HCT116 (cell line): Measurements from ENCODE around the gene SLC22A4. TPM values are rescaled to one million over a fixed set of nuclear protein-coding genes. Genes with fewer than 3 reads are reported as not detected.

ENCODE experiments used
- ATAC-seq: fragments of 200-7000 bp; cut with Tn5 transposase; 2 replicates; pipeline ENCODE4 v1.9.1; 2020; ENCODE audit warnings: mild to moderate bottlenecking, moderate library complexity
- BruUV-seq: library from RNA; stranded (reverse); fragments of 400-500 nt; replicated peaks from 2 replicates; lab custom pipeline; 2021; lab: Mats Ljungman, UMichigan
- CTCF ChIA-PET: fragments of 300-600 bp; sonication (Branson Sonifier 250); formaldehyde crosslinking; loops from one replicate; lab custom pipeline; 2021; ENCODE audit warnings: antibody characterized with exemption; lab: Charles Lee
- POLR2A ChIA-PET: fragments of 300-600, 350-600 bp; sonication (Branson Sonifier 250); formaldehyde crosslinking; loops from one replicate; lab custom pipeline; 2021; ENCODE audit warnings: antibody characterized with exemption; lab: Charles Lee
- RAD21 ChIA-PET, 2 experiments: fragments of 300-600 bp; sonication (Branson Sonifier 250); formaldehyde crosslinking; loops; one replicate each; lab custom pipeline; 2023; ENCODE audit warnings: low total read pairs in 2 of 2; ENCODE audit not compliant: uncharacterized antibody in 2 of 2, unreplicated experiment in 2 of 2, low non-redundant PET in 1 of 2; lab: Charles Lee
- DNase-seq: peaks from one replicate; pipeline ENCODE4 v3.0.0-alpha.2; 2010; ENCODE audit warnings: low read depth, low spot score
- H2AFZ ChIP-seq: fragments of 200-600 bp; shearing (Covaris generic), sonication (generic); 2 replicates; pipeline ENCODE4 v1.6.1; 2017; ENCODE audit warnings: low read depth, mixed run types, mixed read lengths, antibody characterized with exemption, low read length; ENCODE audit not compliant: poor library complexity, severe bottlenecking
- H3K27ac ChIP-seq: 2 replicates; pipeline ENCODE4 v1.5.1; 2012; ENCODE audit warnings: low read depth, low read length
- H3K27me3 ChIP-seq: fragments of 200-600 bp; sonication (generic); 2 replicates; pipeline ENCODE4 v1.6.1; 2016; ENCODE audit warnings: mixed run types, low read length, mixed read lengths; ENCODE audit not compliant: insufficient read depth
- H3K36me3 ChIP-seq, 2 experiments: fragments of 200-500 bp in 1 of 2; fragments of 200-600 bp in 1 of 2; sonication (Bioruptor generic) in 1 of 2; sonication (generic) in 1 of 2; 2 replicates each; pipeline versions ENCODE4 v1.5.1 to v1.6.1; 2014 to 2016; ENCODE audit warnings: low read length in 2 of 2, inconsistent platforms in 1 of 2, mixed read lengths in 1 of 2, mixed run types in 1 of 2; ENCODE audit not compliant: insufficient read depth in 2 of 2, control insufficient read depth in 1 of 2
- H3K4me1 ChIP-seq, 2 experiments: fragments of 200-600 bp in 1 of 2; sonication (generic) in 1 of 2; 2 replicates each; pipeline versions ENCODE4 v1.5.1 to v1.6.1; 2012 to 2017; ENCODE audit warnings: low read length in 2 of 2, inconsistent platforms in 1 of 2, mild to moderate bottlenecking in 1 of 2, mixed read lengths in 1 of 2, mixed run types in 1 of 2, moderate library complexity in 1 of 2; ENCODE audit not compliant: insufficient read depth in 2 of 2, control insufficient read depth in 1 of 2
- H3K4me2 ChIP-seq: fragments of 200-600 bp; sonication (generic); 2 replicates; pipeline ENCODE4 v1.6.1; 2017; ENCODE audit warnings: mixed run types, low read length, mixed read lengths
- H3K4me3 ChIP-seq, 2 experiments: fragments of 200-600 bp in 1 of 2; sonication (generic) in 1 of 2; replicated peaks in 1 of 2; 2 replicates each; pipeline ENCODE4 v1.5.1; 2011 to 2016; ENCODE audit warnings: low read length in 2 of 2, control low read depth in 1 of 2, low read depth in 1 of 2, mild to moderate bottlenecking in 1 of 2, mixed read lengths in 1 of 2, mixed run types in 1 of 2
- H3K79me2 ChIP-seq: fragments of 200-600 bp; sonication (generic); 2 replicates; pipeline ENCODE4 v1.6.1; 2017; ENCODE audit warnings: mild to moderate bottlenecking, mixed run types, low read length, moderate library complexity, mixed read lengths; ENCODE audit not compliant: insufficient read depth
- H3K9ac ChIP-seq: fragments of 200-600 bp; sonication (generic); 2 replicates; pipeline ENCODE4 v1.6.1; 2016; ENCODE audit warnings: low read length, mixed read lengths
- H3K9me2 ChIP-seq: fragments of 200-600 bp; sonication (generic), shearing (Covaris generic); 2 replicates; pipeline ENCODE4 v1.6.1; 2017; ENCODE audit warnings: mixed run types, mild to moderate bottlenecking, moderate library complexity; ENCODE audit not compliant: insufficient read depth
- H3K9me3 ChIP-seq, 2 experiments: fragments of 200-500 bp in 1 of 2; fragments of 200-600 bp in 1 of 2; sonication (Bioruptor generic) in 1 of 2; sonication (generic) in 1 of 2; 2 replicates each; pipeline ENCODE4 v1.6.1; 2014 to 2017; ENCODE audit warnings: low read length in 2 of 2, mixed read lengths in 2 of 2, inconsistent platforms in 1 of 2, low read depth in 1 of 2, mild to moderate bottlenecking in 1 of 2, mixed run types in 1 of 2, moderate library complexity in 1 of 2; ENCODE audit not compliant: control insufficient read depth in 1 of 2, insufficient read depth in 1 of 2
- H4K20me1 ChIP-seq: fragments of 200-600 bp; sonication (generic), shearing (Covaris generic); 2 replicates; pipeline ENCODE4 v1.6.1; 2017; ENCODE audit warnings: mixed run types, mild to moderate bottlenecking, moderate library complexity; ENCODE audit not compliant: insufficient read depth
- CBX3 ChIP-seq: IDR thresholded peaks from 2 replicates; pipeline ENCODE4 v1.6.1; 2012; ENCODE audit warnings: low read depth
- CEBPB ChIP-seq: IDR thresholded peaks from 2 replicates; pipeline ENCODE4 v1.6.1; 2012; ENCODE audit warnings: low read depth
- EGR1 ChIP-seq: IDR thresholded peaks from 2 replicates; pipeline ENCODE4 v1.6.1; 2012; ENCODE audit warnings: low read depth
- ELF1 ChIP-seq: IDR thresholded peaks from 2 replicates; pipeline ENCODE4 v1.6.1; 2012; ENCODE audit warnings: low read depth, borderline replicate concordance
- EZH2 ChIP-seq: fragments of 200-600 bp; sonication (generic); IDR thresholded peaks from 2 replicates; pipeline ENCODE4 v1.6.1; 2017; ENCODE audit warnings: antibody characterized with exemption, mixed run types
- EZH2phosphoT487 ChIP-seq: fragments of 200-600 bp; IDR thresholded peaks from 2 replicates; pipeline ENCODE4 v1.6.1; 2018; ENCODE audit warnings: antibody characterized with exemption, borderline replicate concordance
- FOSL1 ChIP-seq: IDR thresholded peaks from 2 replicates; pipeline ENCODE4 v1.6.1; 2012; ENCODE audit warnings: low read depth
- MAX ChIP-seq: IDR thresholded peaks from 2 replicates; pipeline ENCODE4 v1.6.1; 2012
- RAD21 ChIP-seq: IDR thresholded peaks from 2 replicates; pipeline ENCODE4 v1.6.1; 2012; ENCODE audit warnings: low read depth, mild to moderate bottlenecking
- SIN3A ChIP-seq: IDR thresholded peaks from 2 replicates; pipeline ENCODE4 v1.6.1; 2012; ENCODE audit warnings: low read depth
- SP1 ChIP-seq: IDR thresholded peaks from 2 replicates; pipeline ENCODE4 v1.6.1; 2012; ENCODE audit warnings: low read depth
- SRF ChIP-seq: IDR thresholded peaks from 2 replicates; pipeline ENCODE4 v1.6.1; 2012; ENCODE audit warnings: low read depth
- TCF7L2 ChIP-seq: IDR thresholded peaks from 2 replicates; pipeline ENCODE4 v1.7.0; 2011; ENCODE audit warnings: borderline replicate concordance, inconsistent platforms; ENCODE audit not compliant: insufficient read depth, insufficient read length; ENCODE audit errors: extremely low read depth
- ZBTB33 ChIP-seq: IDR thresholded peaks from 2 replicates; pipeline ENCODE4 v1.6.1; 2011; ENCODE audit warnings: mild to moderate bottlenecking, low read length, moderate library complexity; ENCODE audit not compliant: insufficient replicate concordance; ENCODE audit errors: extremely low read depth
- ZNF274 ChIP-seq: fragments of 200-500 bp; sonication (Bioruptor generic); IDR thresholded peaks from 2 replicates; pipeline ENCODE4 v1.6.1; 2014; ENCODE audit warnings: mild to moderate bottlenecking, low read depth, low read length, inconsistent platforms
- intact Hi-C: fragments of 100-400 bp; cut with micrococcal nuclease; formaldehyde crosslinking; loops from 2 replicates; pipeline ENCODE4 v1.10.0; 2022
- total RNA-seq: library from RNA; stranded (reverse); gene quantifications from one replicate; pipeline ENCODE4 v1.2.1, GENCODE V29; 2021; ENCODE audit not compliant: unreplicated experiment
- TF ChIP-seq, protein P1 (sequence below), 3 experiments: fragments of 200-600 bp in 1 of 3; sonication (generic) in 1 of 3; IDR thresholded peaks in 2 of 3; conservative IDR thresholded peaks in 1 of 3; 2 replicates each; pipeline ENCODE4 v1.5.1; 2012 to 2017; ENCODE audit warnings: low read depth in 2 of 3, low read length in 2 of 3, antibody characterized with exemption in 1 of 3, borderline replicate concordance in 1 of 3, control low read depth in 1 of 3, mild to moderate bottlenecking in 1 of 3, mixed read lengths in 1 of 3, mixed run types in 1 of 3, moderate library complexity in 1 of 3; ENCODE audit not compliant: insufficient read depth in 1 of 3
- TF ChIP-seq, protein P2 (sequence below): IDR thresholded peaks from 2 replicates; pipeline ENCODE4 v1.6.1; 2012

The SLC22A4 gene
- total RNA-seq, 1 experiment from 2014 or later = 0.59 TPM

- H2AFZ ChIP-seq = no peak overlapping the region
- no peak for DNase-seq
- no peaks in the 10 kb centered on the region for H3K36me3 ChIP-seq
- peaks cover 3 to 32% of the 10 kb centered on the region in 2 experiments for H3K4me1 ChIP-seq
- no peak for ATAC-seq
- H3K9me2 ChIP-seq = no peaks in the 10 kb centered on the region
- H3K79me2 ChIP-seq = peaks cover 27% of the 10 kb centered on the region; the same call in 1 of the 2 replicates
- POLR2A ChIA-PET = no interaction called here
- TF ChIP-seq FOSL1 = no peak
- TF ChIP-seq, protein P1, sequence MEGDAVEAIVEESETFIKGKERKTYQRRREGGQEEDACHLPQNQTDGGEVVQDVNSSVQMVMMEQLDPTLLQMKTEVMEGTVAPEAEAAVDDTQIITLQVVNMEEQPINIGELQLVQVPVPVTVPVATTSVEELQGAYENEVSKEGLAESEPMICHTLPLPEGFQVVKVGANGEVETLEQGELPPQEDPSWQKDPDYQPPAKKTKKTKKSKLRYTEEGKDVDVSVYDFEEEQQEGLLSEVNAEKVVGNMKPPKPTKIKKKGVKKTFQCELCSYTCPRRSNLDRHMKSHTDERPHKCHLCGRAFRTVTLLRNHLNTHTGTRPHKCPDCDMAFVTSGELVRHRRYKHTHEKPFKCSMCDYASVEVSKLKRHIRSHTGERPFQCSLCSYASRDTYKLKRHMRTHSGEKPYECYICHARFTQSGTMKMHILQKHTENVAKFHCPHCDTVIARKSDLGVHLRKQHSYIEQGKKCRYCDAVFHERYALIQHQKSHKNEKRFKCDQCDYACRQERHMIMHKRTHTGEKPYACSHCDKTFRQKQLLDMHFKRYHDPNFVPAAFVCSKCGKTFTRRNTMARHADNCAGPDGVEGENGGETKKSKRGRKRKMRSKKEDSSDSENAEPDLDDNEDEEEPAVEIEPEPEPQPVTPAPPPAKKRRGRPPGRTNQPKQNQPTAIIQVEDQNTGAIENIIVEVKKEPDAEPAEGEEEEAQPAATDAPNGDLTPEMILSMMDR (IDR thresholded peaks at IDR 0.05 in 2 of 3, conservative IDR thresholded peaks at IDR 0.05 in 1 of 3; ENCODE audit: borderline replicate concordance in 1 of 3, insufficient read depth in 1 of 3, low read depth in 2 of 3, low read length in 2 of 3) = no peak
- no peak for TF ChIP-seq ELF1
- TF ChIP-seq MAX = no peak
- TF ChIP-seq EZH2 = no peak
- TF ChIP-seq, all 23 proteins: peak for 0
- H4K20me1 ChIP-seq = no peaks in the 10 kb centered on the region
- no peaks in the 10 kb centered on the region for H3K27me3 ChIP-seq
- ChIA-PET RAD21 (no interaction called here), CTCF (no interaction called here)
- intact Hi-C loops = no loop called here
- no TSS peak for BruUV-seq
- H3K9me3 ChIP-seq = no peaks in the 10 kb centered on the region
- no peak overlapping the region for H3K4me3 ChIP-seq
- H3K9ac ChIP-seq = no peak overlapping the region
- 0 out of 2 replicates have a peak overlapping the region, but pooled peaks have one; percentile 10 for H3K4me2 ChIP-seq
- H3K27ac ChIP-seq = no peak overlapping the region
Measured at GRCh38 chr5:132372542-132372941, 78.3 kb downstream of the SLC22A4 start.

- intact Hi-C loops = no loop called here
- Histone ChIP-seq H4K20me1 (no peaks in the 10 kb centered on the region), H3K4me3 (no peak overlapping the region), H3K4me1 (peaks cover 3 to 19% of the 10 kb centered on the region in 2 experiments; a peak in 2 of 4 replicates), H3K4me2 (no peak overlapping the region), H3K9me3 (no peaks in the 10 kb centered on the region), H3K79me2 (peaks cover 20% of the 10 kb centered on the region; the same call in 1 of the 2 replicates), H3K36me3 (no peaks in the 10 kb centered on the region; a peak in 1 of 4 replicates), H3K27me3 (no peaks in the 10 kb centered on the region), H3K9me2 (no peaks in the 10 kb centered on the region), H2AFZ (no peak overlapping the region), H3K27ac (no peak overlapping the region), H3K9ac (no peak overlapping the region)
- ATAC-seq = no peak
- ChIA-PET POLR2A (no interaction called here), CTCF (interaction anchor here (1.2 to 1.3 kb wide), 2 partner anchors 11 to 125 kb away, joined by 3 to 5 read pairs; no protein-coding TSS in a partner anchor), RAD21 (no interaction called here)
- DNase-seq = no peak
- no TSS peak for BruUV-seq
- TF ChIP-seq ELF1 (no peak), CEBPB (no peak), SIN3A (no peak), TCF7L2 (no peak), EZH2phosphoT487 (no peak), ZBTB33 (no peak), CBX3 (no peak), SRF (no peak), EGR1 (no peak), RAD21 (no peak), MAX (no peak), ZNF274 (no peak), SP1 (no peak)
- TF ChIP-seq, protein P2, sequence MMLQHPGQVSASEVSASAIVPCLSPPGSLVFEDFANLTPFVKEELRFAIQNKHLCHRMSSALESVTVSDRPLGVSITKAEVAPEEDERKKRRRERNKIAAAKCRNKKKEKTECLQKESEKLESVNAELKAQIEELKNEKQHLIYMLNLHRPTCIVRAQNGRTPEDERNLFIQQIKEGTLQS = no peak
Measured at GRCh38 chr5:132375957-132376356, 81.8 kb downstream of the SLC22A4 start.
